Measurements from ENCODE around the gene COMMD6. TPM values are rescaled to one million over a fixed set of nuclear protein-coding genes. Genes with fewer than 3 reads are reported as not detected.

Gene COMMD6
- polyA plus RNA-seq, 5 donors: 250 to 303 (median 281) TPM

- DNase-seq: no peak
Observed at GRCh38 chr13:75486146-75487062, 51.2 kb downstream of the COMMD6 start.

GRCh38 chr13:75485286-75486062 is 52.2 kb downstream of the COMMD6 start:
- no peak for DNase-seq

DNA sequence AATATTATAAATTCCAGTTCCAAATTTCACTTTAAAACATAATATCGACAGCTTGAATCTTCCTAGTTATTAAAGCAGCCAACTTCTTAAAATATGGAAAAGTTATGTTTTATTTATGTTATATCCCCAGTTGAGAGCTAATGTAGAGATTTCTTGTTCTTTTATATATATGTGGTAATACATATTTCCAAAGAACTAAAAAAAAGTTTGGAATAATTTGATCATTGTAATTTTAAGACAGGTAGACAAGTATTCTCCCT is 54.9 kb downstream of the COMMD6 start:
- DNase-seq: no peak

DNA sequence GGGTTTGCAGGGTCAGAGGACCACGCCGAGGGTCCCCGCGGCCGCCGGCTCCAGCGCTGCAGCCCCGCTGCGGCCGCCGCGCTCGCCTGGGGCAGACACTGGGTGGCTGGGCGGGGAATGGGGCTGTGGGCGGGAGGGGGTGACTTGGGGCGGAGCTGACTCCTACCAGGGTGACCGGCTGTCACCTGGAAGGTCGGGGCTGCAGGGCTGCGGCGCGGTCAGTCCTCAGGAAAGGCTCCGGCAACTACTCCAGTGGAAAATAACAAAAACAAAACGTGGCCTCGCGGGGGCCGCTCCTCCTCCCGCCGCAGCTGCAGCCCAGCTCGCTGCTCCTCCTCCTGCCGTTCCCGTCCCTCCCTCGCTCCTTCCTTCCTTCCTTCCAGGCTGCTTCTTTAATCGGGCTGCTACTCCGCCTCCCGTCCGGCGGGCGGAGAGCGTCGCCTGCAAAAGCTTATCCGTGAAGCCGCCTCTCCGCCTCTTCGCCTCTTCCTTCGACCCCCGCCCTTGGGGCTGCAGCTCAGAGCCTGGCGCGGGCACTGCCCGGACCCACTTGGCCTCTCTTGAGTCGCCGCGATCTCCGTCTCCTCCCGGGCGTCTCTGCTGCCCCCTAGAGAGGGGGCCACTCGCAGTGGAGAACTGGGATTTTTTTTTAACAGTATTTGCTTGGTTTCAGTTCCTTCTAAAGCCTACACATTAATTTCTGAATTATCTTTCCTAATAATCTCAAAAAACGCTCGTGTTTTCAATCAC is 55.4 kb downstream of the COMMD6 start, which contains the start of gene TBC1D4:
Gene TBC1D4 (minus strand): TSS at position 100 of the 750 bp plus-strand sequence. CDS start 402 bp downstream, outside the sequence.
- peak; percentile 91 to 92 for DNase-seq

DNA sequence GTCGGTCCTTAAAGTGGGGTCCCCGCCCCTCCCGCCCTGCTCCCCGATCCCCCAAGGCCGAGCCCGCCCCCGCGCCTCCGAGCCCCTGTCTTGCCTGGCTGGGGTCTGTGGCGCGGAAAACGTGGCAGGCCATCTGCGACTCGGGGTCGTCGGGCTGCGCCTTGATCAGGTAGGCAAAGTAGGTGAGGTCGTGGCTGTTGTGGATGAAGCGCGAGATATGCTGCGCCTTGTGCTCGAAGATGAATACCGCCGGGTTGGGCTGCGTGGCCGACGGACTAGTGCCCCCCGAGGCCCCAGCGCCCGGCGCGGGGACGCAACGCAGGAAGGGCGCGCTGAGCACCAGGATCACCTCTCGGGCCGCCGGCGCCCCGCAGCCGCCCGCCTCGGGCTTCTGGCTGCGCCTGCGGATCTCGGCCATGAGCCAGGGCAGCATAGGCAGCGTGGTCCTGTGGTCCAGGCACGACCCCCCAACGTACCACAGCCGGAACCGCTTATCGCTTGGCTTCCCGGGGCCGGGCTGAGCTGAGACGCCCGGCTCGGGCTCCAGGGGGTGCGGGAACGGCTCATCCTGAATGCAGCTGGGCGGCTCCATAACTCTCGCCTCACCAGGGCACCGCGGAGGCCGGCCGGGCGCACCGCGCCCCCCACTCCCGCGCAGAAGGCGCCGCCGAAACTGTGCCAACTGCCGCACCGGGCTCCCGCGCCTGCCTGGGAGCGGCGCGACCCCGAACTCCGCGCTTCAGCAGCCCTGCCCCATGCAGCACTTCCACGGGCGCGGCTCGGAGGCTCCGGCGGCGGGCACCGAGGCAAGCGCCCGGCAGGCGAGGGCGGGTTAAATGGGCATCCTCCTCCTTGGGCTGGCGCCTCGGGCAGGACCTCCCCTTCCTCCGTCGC is 56.2 kb downstream of the COMMD6 start:
- DNase-seq: peak in 1 of 2 donors; percentile 49

- DNase-seq: peak; percentile 62 to 66
Observed at GRCh38 chr13:75480671-75481175, 56.9 kb downstream of the COMMD6 start.

DNA sequence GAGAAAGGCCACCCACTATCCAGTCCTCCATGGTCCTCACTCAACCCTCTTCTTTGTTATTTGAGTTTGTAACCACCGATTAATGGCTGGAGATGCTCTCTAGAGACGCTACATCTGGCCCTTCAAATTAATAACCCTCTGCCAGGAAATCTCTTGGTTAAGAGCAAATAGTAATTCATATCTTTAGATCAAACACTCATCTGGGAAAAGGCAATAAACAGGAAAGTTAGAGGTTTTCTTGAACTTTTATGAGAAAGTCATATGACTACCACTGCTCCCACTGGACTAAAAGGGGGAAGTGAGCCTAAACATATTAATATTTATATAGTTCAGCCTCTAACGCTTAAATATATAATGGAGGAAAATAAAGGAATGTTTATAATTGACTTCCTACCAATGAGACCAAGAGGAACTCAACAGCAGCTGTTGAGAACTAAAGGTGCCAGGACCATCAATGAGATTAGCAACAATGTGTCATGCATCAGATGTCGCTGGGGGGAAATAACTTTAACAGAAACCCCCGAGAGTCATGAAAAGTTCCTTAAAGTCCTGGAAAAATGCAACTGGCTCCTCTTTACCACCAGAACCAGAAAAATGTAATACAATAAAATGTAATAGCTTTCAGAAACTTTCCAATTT is 58.4 kb downstream of the COMMD6 start:
- no peak for DNase-seq

GRCh38 chr13:75478659-75479058 is 59.0 kb downstream of the COMMD6 start:
- no peak for DNase-seq

Other genes with a start within 250 kb of the COMMD6 start
- gene TBC1D4, start 55.7 kb downstream of the COMMD6 start, polyA plus RNA-seq (ENCODE audit: insufficient read depth in 1 of 5, insufficient read length in 5 of 5, low replicate concordance in 1 of 5): 10 to 100 TPM; 20.8 to 33.3 (median 29.8) TPM
- 10 to 100 TPM; 18.6 to 26.1 (median 21.7) TPM for gene UCHL3, start 11.9 kb upstream of the COMMD6 start, polyA plus RNA-seq (ENCODE audit: insufficient read depth in 1 of 5, insufficient read length in 5 of 5, low replicate concordance in 1 of 5)
- 100 to 1,000 TPM; 113 to 213 (median 199) TPM for gene LMO7, start 98.5 kb upstream of the COMMD6 start, polyA plus RNA-seq (ENCODE audit: insufficient read depth in 1 of 5, insufficient read length in 5 of 5, low replicate concordance in 1 of 5)